ENCODE measurements around the gene PARP9. TPM values are rescaled to one million over a fixed set of nuclear protein-coding genes. Genes with fewer than 3 reads are reported as not detected.

The PARP9 gene
- total RNA-seq, 4 donors from 2014 or later, result 21.0 to 28.6 (median 24.0) TPM

- no peaks in the 10 kb centered on the region for H3K9me3 ChIP-seq
- WGBS, 2 donors (ENCODE audit: low coverage in 1 of 2), result 95 to 100% methylated on average over 2 to 3 of the region's 3 CpGs
Measured at GRCh38 chr3:122515870-122516269, 48.2 kb downstream of the PARP9 start.

DNA sequence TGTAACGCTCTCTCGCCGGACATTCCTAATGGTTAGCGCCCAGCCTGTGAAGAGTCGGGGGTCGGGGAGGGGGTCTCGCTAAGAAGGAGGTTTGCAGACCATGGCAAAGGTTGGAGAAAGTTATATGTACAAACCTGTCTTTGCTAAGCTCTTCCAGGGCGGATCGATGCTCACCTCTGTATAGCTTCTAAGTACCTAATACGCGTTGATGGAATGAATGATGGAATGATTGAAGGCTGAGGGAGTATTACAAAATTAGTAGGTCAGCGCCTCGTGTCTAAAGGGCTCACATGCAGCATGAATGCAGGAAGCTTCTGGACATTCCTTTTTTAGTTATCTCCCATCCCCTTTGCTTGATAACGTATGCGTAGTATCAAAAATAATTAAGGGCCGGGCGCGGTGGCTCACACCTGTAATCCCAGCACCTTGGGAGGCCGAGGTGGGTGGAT lies 49.1 kb downstream of the PARP9 start:
- Histone ChIP-seq H3K4me1 (peaks cover 3 to 35% (median 7%) of the 10 kb centered on the region in 3 donors), H3K4me3 (peak overlapping the region; percentile 83 to 95), H3K9me3 (no peaks in the 10 kb centered on the region), H3K36me3 (no peaks in the 10 kb centered on the region), H3K27me3 (no peaks in the 10 kb centered on the region), H3K27ac (peak overlapping the region in 3 of 4 donors; percentile 96 to 99 (median 99))
- TF ChIP-seq POLR2A (IDR thresholded peaks at IDR 0.05), result no peak
- no peak for TF ChIP-seq POLR2AphosphoS5 (IDR thresholded peaks at IDR 0.05)
- TF ChIP-seq EP300 (IDR thresholded peaks at IDR 0.05), result no peak
- no peak for TF ChIP-seq CTCF (IDR thresholded peaks at IDR 0.05)
- WGBS, 2 donors (ENCODE audit: low coverage in 1 of 2), result 35 to 57% methylated on average over 8 to 9 of the region's 19 CpGs
- no peak for ATAC-seq

More at GRCh38 chr3:122515870-122516269, 48.2 kb downstream of the PARP9 start:
- no peak for ATAC-seq
- Histone ChIP-seq H3K27me3 (no peaks in the 10 kb centered on the region), H3K36me3 (no peaks in the 10 kb centered on the region), H3K4me3 (no peak overlapping the region), H3K4me1 (peaks cover 3 to 34% (median 7%) of the 10 kb centered on the region in 3 donors), H3K27ac (no peak overlapping the region)
- no peak for TF ChIP-seq EP300 (IDR thresholded peaks at IDR 0.05)
- TF ChIP-seq POLR2A (IDR thresholded peaks at IDR 0.05), result no peak
- no peak for TF ChIP-seq CTCF (IDR thresholded peaks at IDR 0.05)
- no peak for TF ChIP-seq POLR2AphosphoS5 (IDR thresholded peaks at IDR 0.05)

- 1% methylated on average over 10 to 13 of the region's 109 CpGs for WGBS, 2 donors (ENCODE audit: low coverage in 1 of 2)
- Histone ChIP-seq H3K9me3 (no peaks in the 10 kb centered on the region), H3K4me3 (peak within 1 kb of the TSS; percentile 83 to 95), H3K27me3 (no peaks in the 10 kb centered on the region), H3K27ac (peak within 1 kb of the TSS; percentile 96 to 99 (median 98)), H3K36me3 (no peaks in the 10 kb centered on the region), H3K4me1 (peaks cover 3 to 35% (median 7%) of the 10 kb centered on the region in 3 donors)
- peak; percentile 95 for ATAC-seq
- peak in 1 of 4 experiments; percentile 9 for TF ChIP-seq CTCF (IDR thresholded peaks at IDR 0.05)
- no peak for TF ChIP-seq EP300 (IDR thresholded peaks at IDR 0.05)
- peak; percentile 94 to 95 for TF ChIP-seq POLR2A (IDR thresholded peaks at IDR 0.05)
- TF ChIP-seq POLR2AphosphoS5 (IDR thresholded peaks at IDR 0.05), result peak; percentile 97
Measured at GRCh38 chr3:122514123-122515019, 49.7 kb downstream of the PARP9 start, which contains the start of gene KPNA1. KPNA1 (minus strand) TSS chr3:122514939; CDS start chr3:122496565, 18,374 bp downstream.

DNA sequence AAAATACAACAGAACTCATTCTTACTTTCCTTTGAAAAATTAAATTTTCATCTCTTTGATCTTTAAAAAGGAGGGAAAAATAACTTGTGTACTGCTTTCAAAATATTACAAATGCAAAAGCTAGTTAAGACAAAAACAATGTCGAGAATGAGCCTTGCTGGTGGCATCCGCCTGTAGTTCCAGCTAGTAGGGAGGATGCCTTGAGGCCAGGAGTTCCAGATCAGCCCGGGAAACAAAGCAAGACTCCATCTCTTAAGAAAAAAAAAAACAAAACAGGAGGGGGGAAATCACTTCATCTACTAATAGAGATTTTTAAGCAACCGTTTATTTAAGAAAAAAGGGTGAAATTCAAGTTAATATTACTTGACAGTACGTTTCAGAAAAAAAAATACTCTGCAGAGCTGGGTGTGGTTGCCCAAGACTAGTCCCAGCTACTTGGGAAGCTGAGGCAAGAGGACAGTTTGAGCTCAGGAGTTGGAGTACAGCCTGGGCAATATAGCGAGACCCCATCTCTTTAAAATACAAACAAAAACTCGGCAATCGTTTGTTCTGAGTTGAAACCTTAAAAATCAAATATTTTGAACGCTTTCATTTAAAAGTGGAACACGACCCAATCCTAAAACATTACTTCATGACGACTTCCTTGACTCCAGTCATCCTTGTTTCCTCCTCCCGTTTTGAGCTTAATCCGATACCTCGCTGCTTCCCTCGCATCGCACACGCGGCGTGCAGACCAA lies 50.5 kb downstream of the PARP9 start:
- H3K27me3 ChIP-seq, result no peaks in the 10 kb centered on the region
- H3K4me1 ChIP-seq, result peaks cover 3 to 43% (median 7%) of the 10 kb centered on the region in 3 donors
- ATAC-seq, result no peak
- no peaks in the 10 kb centered on the region for H3K36me3 ChIP-seq
- TF ChIP-seq POLR2AphosphoS5 (IDR thresholded peaks at IDR 0.05), result peak; percentile 53
- TF ChIP-seq EP300 (IDR thresholded peaks at IDR 0.05), result no peak
- TF ChIP-seq POLR2A (IDR thresholded peaks at IDR 0.05), result no peak
- H3K4me3 ChIP-seq, result peak overlapping the region; percentile 83 to 95
- peak overlapping the region; percentile 96 to 99 (median 98) for H3K27ac ChIP-seq
- WGBS, 2 donors (ENCODE audit: low coverage in 1 of 2), result 2 to 10% methylated on average over 16 to 19 of the region's 19 CpGs
- H3K9me3 ChIP-seq, result no peaks in the 10 kb centered on the region

GRCh38 chr3:122512284-122512683 lies 51.8 kb downstream of the PARP9 start:
- peaks cover 6 to 49% (median 7%) of the 10 kb centered on the region in 3 donors for H3K4me1 ChIP-seq
- 85 to 90% methylated on average over 9 to 15 of the region's 15 CpGs for WGBS, 2 donors (ENCODE audit: low coverage in 1 of 2)
- TF ChIP-seq POLR2A (IDR thresholded peaks at IDR 0.05) (no peak), POLR2AphosphoS5 (IDR thresholded peaks at IDR 0.05) (no peak), CTCF (IDR thresholded peaks at IDR 0.05) (no peak), EP300 (IDR thresholded peaks at IDR 0.05) (no peak)

More at GRCh38 chr3:122512284-122512683, 51.8 kb downstream of the PARP9 start:
- no peak for ATAC-seq
- H3K4me3 ChIP-seq, result no peak overlapping the region
- no peaks in the 10 kb centered on the region for H3K36me3 ChIP-seq
- no peaks in the 10 kb centered on the region for H3K9me3 ChIP-seq
- no peaks in the 10 kb centered on the region for H3K27me3 ChIP-seq
- no peak overlapping the region for H3K27ac ChIP-seq

Data from gastroesophageal sphincter (tissue), 4 donors.